Neuronal stem cell (in vitro differentiated cells): ENCODE results near the gene ZC3HAV1.

Experiments used
- DNase-seq: peaks from one replicate; pipeline ENCODE4 v3.0.0-alpha.2; 2013; ENCODE audit warnings: low spot score
- H2AFZ ChIP-seq: one replicate; pipeline ENCODE4 v1.6.1; 2013; ENCODE audit warnings: mild to moderate bottlenecking, low read length, inconsistent platforms
- H2AK5ac ChIP-seq: 2 replicates; pipeline ENCODE4 v1.6.1; 2013; ENCODE audit warnings: low read depth, mild to moderate bottlenecking, inconsistent platforms, low read length, moderate library complexity, mixed read lengths
- H2BK120ac ChIP-seq: 2 replicates; pipeline ENCODE4 v1.6.1; 2013; ENCODE audit warnings: low read depth, mild to moderate bottlenecking, inconsistent platforms, low read length, moderate library complexity, mixed read lengths
- H2BK12ac ChIP-seq: one replicate; pipeline ENCODE4 v1.6.1; 2013; ENCODE audit warnings: low read length, inconsistent platforms
- H2BK15ac ChIP-seq: 2 replicates; pipeline ENCODE4 v1.6.1; 2013; ENCODE audit warnings: mild to moderate bottlenecking, low read length, inconsistent platforms, mixed read lengths
- H2BK5ac ChIP-seq: one replicate; pipeline ENCODE4 v1.6.1; 2013; ENCODE audit warnings: inconsistent platforms, mild to moderate bottlenecking, low read length, moderate library complexity
- H3K14ac ChIP-seq: one replicate; pipeline ENCODE4 v1.6.1; 2013; ENCODE audit warnings: low read length, inconsistent platforms
- H3K18ac ChIP-seq: 2 replicates; pipeline ENCODE4 v1.6.1; 2013; ENCODE audit warnings: low read length, inconsistent platforms
- H3K23ac ChIP-seq: 2 replicates; pipeline ENCODE4 v1.6.1; 2013; ENCODE audit warnings: low read depth, mild to moderate bottlenecking, mixed read lengths, low read length, inconsistent platforms; ENCODE audit not compliant: poor library complexity
- H3K27ac ChIP-seq: replicated peaks from 3 replicates; pipeline ENCODE4 v1.5.1; 2013; ENCODE audit warnings: low read length, inconsistent platforms
- H3K27me3 ChIP-seq, 3 experiments: 2 replicates each; pipeline ENCODE4 v1.6.1; 2013; ENCODE audit warnings: low read length in 3 of 3, mild to moderate bottlenecking in 2 of 3, inconsistent platforms in 1 of 3, low read depth in 1 of 3, mixed read lengths in 1 of 3, moderate library complexity in 1 of 3; ENCODE audit not compliant: control insufficient read depth in 3 of 3, insufficient read depth in 3 of 3
- H3K36me3 ChIP-seq, 2 donors: replicated peaks in 1 of 2; 2 replicates each; pipeline ENCODE4 v1.6.1; 2013; ENCODE audit warnings: low read length in 2 of 2; ENCODE audit not compliant: control insufficient read depth in 2 of 2, insufficient read depth in 2 of 2
- H3K4ac ChIP-seq: 2 replicates; pipeline ENCODE4 v1.6.1; 2013; ENCODE audit warnings: inconsistent platforms, mild to moderate bottlenecking, low read length, moderate library complexity
- H3K4me1 ChIP-seq, 2 donors: 1 replicate in 1 of 2; 2 replicates in 1 of 2; pipeline ENCODE4 v1.6.1; 2013; ENCODE audit warnings: low read length in 2 of 2, low read depth in 1 of 2; ENCODE audit not compliant: control insufficient read depth in 2 of 2, insufficient read depth in 1 of 2
- H3K4me2 ChIP-seq: one replicate; pipeline ENCODE4 v1.6.1; 2013; ENCODE audit warnings: mild to moderate bottlenecking, low read length, inconsistent platforms; ENCODE audit not compliant: insufficient read depth, poor library complexity, severe bottlenecking
- H3K4me3 ChIP-seq, 2 donors: 2 replicates each; pipeline ENCODE4 v1.5.1; 2013; ENCODE audit warnings: low read length in 2 of 2, mild to moderate bottlenecking in 2 of 2, inconsistent platforms in 1 of 2, moderate library complexity in 1 of 2
- H3K79me1 ChIP-seq: one replicate; pipeline ENCODE4 v1.6.1; 2013; ENCODE audit warnings: low read depth, mild to moderate bottlenecking, inconsistent platforms, low read length, moderate library complexity
- H3K9ac ChIP-seq: one replicate; pipeline ENCODE4 v1.6.1; 2013; ENCODE audit warnings: mild to moderate bottlenecking, low read depth, low read length, inconsistent platforms; ENCODE audit not compliant: poor library complexity
- H3K9me3 ChIP-seq, 2 donors: replicated peaks in 1 of 2; 2 replicates each; pipeline versions ENCODE3 to v1.6.1; 2013; ENCODE audit warnings: low read length in 2 of 2, mild to moderate bottlenecking in 2 of 2, inconsistent platforms in 1 of 2, low read depth in 1 of 2, mixed read lengths in 1 of 2, moderate library complexity in 1 of 2; ENCODE audit not compliant: control insufficient read depth in 2 of 2, insufficient read depth in 1 of 2
- H4K8ac ChIP-seq: one replicate; pipeline ENCODE4 v1.6.1; 2013; ENCODE audit warnings: low read depth, mild to moderate bottlenecking, inconsistent platforms, low read length, moderate library complexity
- H4K91ac ChIP-seq: one replicate; pipeline ENCODE4 v1.6.1; 2013; ENCODE audit warnings: low read length, low read depth, mild to moderate bottlenecking, inconsistent platforms; ENCODE audit not compliant: poor library complexity
- WGBS, 2 donors: extraction: QIAGEN DNeasy Blood & Tissue Kit; methylation state at CpG; one replicate each; pipeline ENCODE4 v1.1.7; 2013; ENCODE audit warnings: missing lambda C conversion rate in 2 of 2, mixed read lengths in 1 of 2; ENCODE audit not compliant: insufficient read length in 2 of 2, insufficient replicate concordance in 1 of 2; ENCODE audit errors: extremely low coverage in 2 of 2; 5-methylcytosine and 5-hydroxymethylcytosine counted together

ZC3HAV1 gene

GRCh38 chr7:139046143-139046542, 63.4 kb downstream of the ZC3HAV1 start:
- no peak overlapping the region for H2BK120ac ChIP-seq
- H3K27ac ChIP-seq = no peak overlapping the region
- no peak overlapping the region for H3K9ac ChIP-seq
- no peak overlapping the region for H2AK5ac ChIP-seq
- H3K27me3 ChIP-seq = no peaks in the 10 kb centered on the region
- no peak overlapping the region for H2BK15ac ChIP-seq
- H3K4ac ChIP-seq = no peak overlapping the region
- WGBS, 2 donors = no CpG with 5 or more reads among the region's 6 CpGs
- peaks cover 0 to 50% of the 10 kb centered on the region in 2 donors for H3K36me3 ChIP-seq
- peaks cover 0 to 2% of the 10 kb centered on the region in 2 donors for H3K4me1 ChIP-seq
- H2AFZ ChIP-seq = no peak overlapping the region
- H3K14ac ChIP-seq = no peak overlapping the region
- no peak overlapping the region for H2BK12ac ChIP-seq
- no peak overlapping the region for H2BK5ac ChIP-seq
- no peak overlapping the region for H3K4me2 ChIP-seq
- no peak overlapping the region for H3K23ac ChIP-seq
- no peak overlapping the region for H3K18ac ChIP-seq
- H3K9me3 ChIP-seq = no peaks in the 10 kb centered on the region
- DNase-seq = no peak
- H4K8ac ChIP-seq = no peak overlapping the region
- H3K4me3 ChIP-seq = no peak overlapping the region
- H4K91ac ChIP-seq = no peak overlapping the region
- no peaks in the 10 kb centered on the region for H3K79me1 ChIP-seq

- no peak overlapping the region for H2AK5ac ChIP-seq
- H4K91ac ChIP-seq = no peak overlapping the region
- no peak overlapping the region for H2BK15ac ChIP-seq
- H3K4me3 ChIP-seq = no peak overlapping the region
- H3K9me3 ChIP-seq = no peaks in the 10 kb centered on the region
- no peak overlapping the region for H3K27ac ChIP-seq
- H3K4ac ChIP-seq = no peak overlapping the region
- no peak overlapping the region for H3K4me2 ChIP-seq
- no peak overlapping the region for H3K18ac ChIP-seq
- peaks cover 0 to 45% of the 10 kb centered on the region in 2 donors for H3K36me3 ChIP-seq
- H2BK120ac ChIP-seq = no peak overlapping the region
- H2AFZ ChIP-seq = no peak overlapping the region
- H4K8ac ChIP-seq = no peak overlapping the region
- H3K9ac ChIP-seq = no peak overlapping the region
- no peak overlapping the region for H2BK5ac ChIP-seq
- no peak overlapping the region for H3K23ac ChIP-seq
- no CpG with 5 or more reads among the region's 5 CpGs for WGBS, 2 donors
- no peak for DNase-seq
- H3K27me3 ChIP-seq = no peaks in the 10 kb centered on the region
- H3K14ac ChIP-seq = no peak overlapping the region
- peaks cover 0 to 2% of the 10 kb centered on the region in 2 donors for H3K4me1 ChIP-seq
- no peaks in the 10 kb centered on the region for H3K79me1 ChIP-seq
- H2BK12ac ChIP-seq = no peak overlapping the region
These were observed 64.4 kb downstream of the ZC3HAV1 start for GRCh38 chr7:139044813-139045794.

GRCh38 chr7:139043823-139044812, 65.4 kb downstream of the ZC3HAV1 start:
- Histone ChIP-seq H2AFZ (no peak overlapping the region), H2BK120ac (no peak overlapping the region), H3K4ac (no peak overlapping the region), H2BK5ac (no peak overlapping the region), H3K14ac (no peak overlapping the region), H3K23ac (no peak overlapping the region), H3K27ac (no peak overlapping the region), H2BK15ac (no peak overlapping the region), H3K27me3 (no peaks in the 10 kb centered on the region), H3K4me3 (no peak overlapping the region), H2BK12ac (no peak overlapping the region), H3K79me1 (no peaks in the 10 kb centered on the region), H3K36me3 (peaks cover 0 to 37% of the 10 kb centered on the region in 2 donors), H4K8ac (no peak overlapping the region), H3K4me1 (peaks cover 0 to 2% of the 10 kb centered on the region in 2 donors), H4K91ac (no peak overlapping the region), H2AK5ac (no peak overlapping the region), H3K4me2 (no peak overlapping the region), H3K9ac (no peak overlapping the region), H3K18ac (no peak overlapping the region), H3K9me3 (no peaks in the 10 kb centered on the region)
- DNase-seq = no peak
- no CpG with 5 or more reads among the region's 14 CpGs for WGBS, 2 donors
